Right hindlimb (tissue), 1 donor: ENCODE results near the gene PTPRQ.

Source experiments
- DNase-seq: peaks from one replicate; pipeline ENCODE4 v3.0.0-alpha.2; 2018

PTPRQ gene

GRCh38 chr12:80704420-80704819, 260.4 kb downstream of the PTPRQ start:
- DNase-seq, result no peak

- DNase-seq, result no peak
These were observed 263.2 kb downstream of the PTPRQ start, which contains the start of gene MYF6 for GRCh38 chr12:80707126-80707829. Gene MYF6, plus strand, starts transcription at chr12:80707634. Its CDS starts 86 bp downstream, at chr12:80707720.

GRCh38 chr12:80707830-80708258, 263.8 kb downstream of the PTPRQ start:
- no peak for DNase-seq

GRCh38 chr12:80708259-80708974, 264.4 kb downstream of the PTPRQ start:
- DNase-seq, result peak; percentile 67

- DNase-seq, result no peak
These were observed 264.9 kb downstream of the PTPRQ start for GRCh38 chr12:80708975-80709328.

- DNase-seq, result no peak
These were observed 266.0 kb downstream of the PTPRQ start for GRCh38 chr12:80709811-80710726.

- DNase-seq, result no peak
These were observed 266.9 kb downstream of the PTPRQ start for GRCh38 chr12:80710727-80711449.

- no peak for DNase-seq
These were observed 267.8 kb downstream of the PTPRQ start for GRCh38 chr12:80711866-80712265.

GRCh38 chr12:80712866-80713265, 268.8 kb downstream of the PTPRQ start:
- DNase-seq, result no peak

- DNase-seq, result no peak
These were observed 269.4 kb downstream of the PTPRQ start for GRCh38 chr12:80713419-80713818.

GRCh38 chr12:80714055-80714454, 270.0 kb downstream of the PTPRQ start:
- no peak for DNase-seq

GRCh38 chr12:80714846-80715245, 270.8 kb downstream of the PTPRQ start:
- DNase-seq, result no peak

- peak; percentile 52 for DNase-seq
These were observed 271.7 kb downstream of the PTPRQ start for GRCh38 chr12:80715713-80716249.

GRCh38 chr12:80716696-80717469, 272.8 kb downstream of the PTPRQ start, which contains the start of gene MYF5:
Gene MYF5, plus strand, starts transcription at chr12:80716912. Its CDS starts 152 bp downstream, at chr12:80717064.
- peak; percentile 78 for DNase-seq

- no peak for DNase-seq
These were observed 273.8 kb downstream of the PTPRQ start for GRCh38 chr12:80717856-80718255.

- DNase-seq, result no peak
These were observed 276.5 kb downstream of the PTPRQ start for GRCh38 chr12:80720516-80720915.

- no peak for DNase-seq
These were observed 277.3 kb downstream of the PTPRQ start for GRCh38 chr12:80721326-80721725.
